NCI-H1694 (cell line): ENCODE data around the gene COPA.
"Not testable (repeated sequence)": the region's sequence is repeated elsewhere in the genome, so short reads cannot be mapped to it uniquely, and the experiment has no call there.

Source experiments
- DNase-seq: peaks from one replicate; lab custom pipeline; 2025; lab: John Stamatoyannopoulos, UW

COPA gene

DNA sequence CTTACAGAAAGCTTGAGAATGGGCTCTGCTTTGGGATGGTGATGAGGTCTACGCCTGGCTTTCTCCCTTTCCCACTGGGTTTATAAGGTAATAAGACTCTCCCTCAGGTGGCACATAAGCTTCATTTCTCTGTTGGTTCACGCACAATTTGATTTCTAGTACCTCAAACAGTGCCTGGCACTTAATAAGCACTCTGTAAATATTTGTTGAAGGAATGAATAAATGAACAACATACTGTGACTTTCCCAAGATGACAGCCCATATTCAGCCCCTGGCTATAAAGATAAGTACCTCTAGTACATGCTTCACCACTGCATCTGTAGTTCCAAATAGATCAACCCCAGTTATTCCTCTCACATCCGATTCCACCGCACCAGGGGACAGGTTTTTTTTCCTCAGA is 17.8 kb downstream of the COPA start:
- no peak for DNase-seq

DNA sequence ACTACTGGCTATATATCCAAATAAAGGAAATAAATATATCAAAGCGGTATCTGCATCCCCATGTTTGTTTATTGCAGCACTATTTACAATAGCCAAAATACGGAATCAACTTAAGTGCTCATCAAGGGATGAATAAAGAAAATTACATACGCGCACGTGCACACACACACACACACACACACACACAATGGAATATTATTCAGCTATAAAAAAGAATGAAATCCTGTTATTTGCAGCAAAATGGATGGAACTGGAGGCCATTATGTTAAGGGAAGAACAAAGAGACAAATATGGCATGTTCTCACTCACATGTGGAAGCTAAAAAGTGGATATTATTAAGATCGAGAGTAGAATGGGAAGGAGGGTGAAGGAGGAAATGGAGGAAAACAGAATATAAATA is 20.2 kb downstream of the COPA start:
- DNase-seq: no peak

DNA sequence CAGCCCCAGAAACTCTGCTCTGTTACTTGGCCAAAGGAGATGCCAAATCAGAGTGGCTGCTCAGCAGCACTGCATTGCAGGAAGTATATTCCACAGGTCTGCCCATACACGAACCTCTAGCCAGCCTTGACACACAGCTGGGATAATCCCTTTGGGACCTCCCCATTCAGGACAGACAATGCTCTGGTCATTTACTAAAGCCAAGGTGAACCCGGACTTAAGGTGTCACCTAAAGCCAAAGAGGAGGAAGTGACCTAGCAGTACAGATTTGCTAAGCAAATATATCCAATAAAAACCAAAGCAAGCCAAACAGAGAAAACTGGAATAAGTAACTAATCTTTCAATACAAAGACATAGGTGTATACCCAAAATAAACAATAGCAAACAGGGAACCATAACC is 27.7 kb downstream of the COPA start:
- DNase-seq: no peak

DNA sequence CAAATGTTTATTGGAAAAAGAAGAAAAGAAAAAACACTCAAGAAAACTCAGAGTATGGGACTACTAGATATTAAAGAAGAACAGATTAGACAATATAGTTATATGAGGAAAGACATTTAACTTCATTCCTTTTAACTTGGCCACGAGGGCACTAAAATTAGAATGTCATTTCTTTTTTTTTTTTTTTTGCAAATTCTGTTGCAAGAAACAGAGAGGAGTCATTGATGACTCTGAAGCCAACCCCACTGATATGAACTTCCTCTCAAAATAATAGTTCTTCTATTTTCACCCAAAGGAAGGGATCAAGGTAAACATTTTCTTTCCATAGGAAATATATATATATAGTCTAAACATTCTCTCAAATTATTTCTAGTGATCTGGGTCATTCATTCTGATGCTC is 33.5 kb downstream of the COPA start:
- DNase-seq: no peak

DNA sequence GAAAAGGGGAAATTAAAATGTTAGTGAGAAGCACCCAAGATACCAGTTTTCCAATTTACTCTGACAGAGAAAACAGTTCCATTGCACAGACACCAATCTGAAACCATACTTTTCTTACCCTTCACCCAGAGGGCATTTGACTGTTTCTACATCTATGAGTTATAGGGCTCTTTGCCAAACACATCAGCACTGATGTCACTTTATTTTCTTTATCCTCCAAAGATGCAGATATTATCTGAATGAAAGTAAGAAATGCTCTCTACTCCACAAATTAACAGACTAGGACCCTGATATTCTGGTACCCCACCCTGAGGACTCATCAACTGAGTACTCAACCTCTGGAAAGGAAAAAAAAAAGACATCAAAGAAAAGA is 33.9 kb downstream of the COPA start:
- no peak for DNase-seq

DNA sequence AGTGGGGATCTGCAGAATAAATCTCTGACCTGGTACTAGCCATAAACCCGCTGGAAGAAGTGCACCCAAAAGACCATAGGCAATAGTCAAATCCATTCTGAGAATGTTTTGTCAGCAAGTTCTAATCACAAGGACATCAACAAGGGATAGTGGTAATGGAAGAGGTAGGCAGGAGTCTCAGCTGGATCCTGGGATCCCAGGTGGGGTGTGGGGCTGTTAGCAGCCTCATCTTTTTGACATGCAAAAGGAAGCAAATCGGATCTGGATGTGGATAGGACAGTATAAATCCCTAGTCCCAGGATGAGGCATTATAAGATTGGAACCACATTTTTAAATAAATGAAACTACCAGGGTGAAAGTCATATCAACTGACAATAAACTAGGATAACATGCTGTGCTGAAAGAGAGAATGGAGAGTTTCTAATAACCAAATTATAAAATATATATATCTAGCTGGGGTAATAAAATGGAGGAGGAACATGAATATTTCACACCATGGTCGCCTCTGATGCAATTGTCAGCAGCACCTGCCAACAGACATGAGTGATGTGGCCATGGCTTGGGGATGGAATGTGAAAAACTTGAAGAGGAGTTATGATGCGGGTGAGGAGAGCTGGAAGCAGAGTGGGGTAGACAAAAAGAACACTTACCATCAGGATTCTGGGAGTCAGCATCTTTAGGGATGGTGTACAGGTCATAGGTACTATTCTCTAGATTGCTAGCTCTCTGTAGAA is 34.4 kb downstream of the COPA start:
- no peak for DNase-seq

DNA sequence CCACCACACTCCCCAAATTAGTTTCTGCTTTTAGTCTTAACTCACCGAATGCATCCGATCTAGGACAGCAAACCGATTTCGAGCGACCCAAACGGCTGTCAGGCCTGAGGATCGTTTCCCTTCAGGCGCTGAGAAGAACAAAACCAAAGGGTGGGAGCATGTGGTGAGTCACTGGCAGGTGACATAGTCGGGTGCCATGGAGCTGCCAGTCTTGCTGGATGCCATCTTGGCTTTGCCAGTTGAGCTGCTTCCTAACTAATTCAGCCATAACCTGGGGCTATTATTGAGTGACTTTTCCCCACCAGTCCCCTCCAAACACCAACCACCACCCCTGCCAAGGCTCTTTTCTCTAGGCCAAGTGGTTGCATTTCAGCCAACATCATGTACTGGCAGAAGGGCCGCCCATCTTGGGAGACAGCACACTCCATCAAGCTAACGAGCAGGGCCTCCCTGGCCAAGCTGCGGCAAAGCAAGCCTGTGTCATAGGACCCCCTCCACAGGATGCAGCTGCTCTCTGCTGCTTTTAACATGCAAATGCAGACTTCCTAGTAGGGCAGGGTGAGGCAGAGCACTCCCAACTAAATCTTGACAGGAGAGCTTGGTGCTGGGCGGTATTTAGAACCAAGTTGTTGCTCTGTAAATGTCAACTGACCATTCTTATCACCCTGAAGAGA is 35.8 kb downstream of the COPA start:
- no peak for DNase-seq

DNA sequence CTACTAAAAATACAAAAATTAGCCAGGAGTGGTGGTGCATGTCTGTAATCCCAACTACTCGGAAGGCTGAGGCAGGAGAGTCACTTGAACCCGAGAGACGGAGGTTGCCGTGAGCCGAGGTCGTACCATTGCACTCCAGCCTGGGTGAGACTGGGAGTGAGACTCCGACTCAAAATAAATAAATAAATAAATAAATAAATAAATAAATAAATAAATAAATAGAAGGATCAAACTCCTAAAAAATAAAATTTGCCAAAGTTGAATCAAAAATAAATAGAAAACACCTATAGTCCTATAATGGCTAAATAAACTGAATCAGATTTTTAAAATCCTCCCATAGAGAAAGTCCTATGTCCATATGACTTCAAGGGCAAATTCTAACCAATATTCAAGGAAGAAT is 42.9 kb downstream of the COPA start:
- DNase-seq: no peak

DNA sequence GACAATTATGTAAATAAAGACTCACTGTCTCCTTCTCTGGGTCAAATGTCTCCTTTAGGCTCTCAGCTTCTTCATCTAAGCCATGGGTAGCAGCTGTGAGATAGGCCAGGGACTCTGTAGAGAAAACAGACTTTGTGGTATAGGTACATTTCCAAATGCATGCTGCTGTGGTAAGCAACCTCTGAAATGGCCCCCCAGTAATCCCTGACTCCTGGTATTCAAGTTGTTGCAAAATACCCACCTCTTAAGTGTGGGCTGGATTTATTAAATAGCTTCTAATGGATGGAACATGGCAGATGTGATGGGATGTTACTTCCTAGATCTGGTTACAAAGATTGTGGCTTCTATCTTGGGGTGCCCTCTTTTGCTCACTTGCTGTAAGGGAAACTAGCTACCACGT is 47.0 kb downstream of the COPA start:
- no peak for DNase-seq

DNA sequence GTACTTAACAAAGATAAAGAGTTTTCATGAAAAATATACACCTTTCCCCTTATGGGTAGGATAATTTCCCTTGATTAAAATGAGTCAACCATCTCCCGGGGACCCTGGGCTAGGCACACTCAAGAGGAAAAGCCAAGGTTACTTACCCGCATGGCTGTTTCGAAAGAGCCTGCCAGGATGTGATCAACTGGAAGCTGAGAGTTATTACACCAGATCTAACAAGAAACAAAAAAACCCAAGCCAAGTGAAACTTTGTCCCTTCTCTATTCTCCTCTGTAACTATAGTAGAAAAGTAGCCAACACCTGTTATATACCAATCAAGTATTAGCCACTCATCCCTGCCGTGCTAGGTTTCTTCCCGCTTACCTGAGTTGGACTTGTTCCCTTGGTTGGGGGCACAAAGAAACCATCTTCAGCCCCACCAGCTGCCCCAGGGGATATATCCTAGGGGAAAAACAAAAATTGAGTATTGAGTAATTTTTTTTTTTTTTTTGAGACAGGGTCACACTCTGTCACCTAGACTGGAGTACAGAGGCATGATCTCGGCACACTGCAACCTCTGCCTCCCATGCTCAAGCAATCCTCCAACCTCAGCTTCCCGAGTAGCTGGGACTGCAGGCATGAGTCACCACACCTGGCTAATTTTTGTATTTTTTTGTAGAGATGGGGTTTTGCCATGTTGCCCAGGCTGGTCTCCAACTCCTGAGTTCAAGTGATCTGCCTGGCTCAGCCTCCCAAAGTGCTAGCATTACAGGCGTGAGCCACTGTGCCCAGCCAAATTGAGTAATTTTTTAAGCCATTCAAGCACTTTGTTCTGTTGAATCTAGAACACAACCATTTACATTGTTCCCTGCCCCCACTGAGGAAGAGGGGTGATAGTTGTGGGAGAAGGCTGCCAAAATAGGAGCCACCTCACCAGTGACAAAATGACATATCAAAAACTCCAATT is 49.8 kb downstream of the COPA start:
- DNase-seq: no peak

DNA sequence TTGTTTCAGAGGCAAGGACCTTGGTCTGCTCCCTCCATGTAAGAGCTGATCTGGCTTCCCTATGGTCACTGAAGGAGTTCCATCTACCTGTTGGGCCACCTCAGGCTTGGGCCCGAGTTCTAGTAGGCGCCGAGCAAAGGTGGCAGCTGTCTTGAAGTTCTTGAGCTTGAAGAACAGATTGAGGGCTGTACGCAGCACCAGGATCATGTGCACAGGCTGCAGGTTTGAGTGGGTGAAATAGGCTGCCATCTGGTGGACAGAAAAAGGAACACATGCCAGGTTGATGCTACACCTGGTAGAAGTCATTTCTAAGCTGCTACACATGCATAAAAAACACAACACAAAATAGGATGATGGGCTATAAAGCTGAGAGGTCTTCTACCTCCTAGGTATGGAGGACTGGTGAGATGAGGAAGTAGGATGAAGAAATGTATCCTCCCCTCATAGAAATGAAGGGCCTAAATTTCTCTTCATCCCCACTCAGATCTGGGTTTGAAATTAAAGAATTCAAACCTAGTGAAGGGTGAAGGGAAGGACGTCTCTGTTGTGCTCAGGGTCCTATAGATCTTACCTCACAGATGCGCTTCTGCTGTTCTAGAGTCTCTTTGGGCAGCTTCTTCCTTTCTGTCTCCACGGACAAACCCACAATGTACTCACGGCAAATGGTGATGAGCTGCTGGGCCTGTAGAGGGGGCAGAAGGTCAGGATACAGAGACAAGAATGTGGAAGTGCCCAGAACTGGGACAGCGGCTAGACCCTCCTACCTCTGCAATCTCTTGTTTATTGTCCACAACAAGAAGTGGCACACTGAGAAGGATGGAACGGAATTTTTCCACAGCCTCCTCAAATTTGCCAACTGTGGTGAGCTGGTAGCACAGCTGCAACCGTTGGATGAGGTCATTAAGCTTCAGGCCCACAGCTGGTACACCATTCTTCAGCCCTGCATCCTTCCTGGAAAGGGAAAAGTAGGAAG is 51.5 kb downstream of the COPA start:
- DNase-seq: peak; percentile 65

DNA sequence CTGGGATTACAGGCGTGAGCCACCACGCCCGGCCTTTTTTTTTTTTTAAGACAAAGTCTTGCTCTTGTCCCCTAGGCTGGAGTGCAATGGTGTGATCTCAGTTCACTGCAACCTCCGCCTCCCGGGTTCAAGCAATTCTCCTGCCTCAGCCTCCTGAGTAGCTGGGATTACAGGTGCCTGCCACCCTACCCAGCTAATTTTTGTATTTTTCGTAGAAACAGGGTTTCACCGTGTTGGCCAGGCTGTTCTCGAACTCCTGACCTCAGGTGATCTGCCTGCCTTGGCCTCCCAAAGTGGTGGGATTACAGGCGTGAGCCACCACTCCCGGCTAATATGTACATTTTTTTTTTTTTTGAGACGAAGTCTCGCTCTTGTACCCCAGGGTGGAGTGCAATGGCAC is 55.3 kb downstream of the COPA start:
- not testable (repeated sequence) for DNase-seq

DNA sequence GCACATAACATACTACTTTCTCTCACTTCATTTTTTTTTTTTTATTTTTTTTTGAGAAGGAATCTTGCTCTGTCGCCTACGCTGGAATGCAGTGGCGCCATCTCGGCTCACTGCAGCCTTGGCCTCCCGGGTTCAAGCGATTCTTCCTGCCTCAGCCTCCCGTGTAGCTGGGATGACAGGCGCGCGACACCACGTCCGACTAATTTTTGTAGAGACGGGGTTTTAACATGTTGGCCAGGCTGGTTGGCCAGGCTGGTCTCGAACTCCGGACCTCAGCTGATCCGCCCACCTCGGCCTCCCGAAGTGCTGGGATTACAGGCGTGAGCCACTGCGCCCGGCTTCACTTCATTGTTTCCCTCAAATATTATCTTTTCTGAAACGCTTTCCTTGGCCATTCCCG is 57.5 kb downstream of the COPA start:
- no peak for DNase-seq

DNA sequence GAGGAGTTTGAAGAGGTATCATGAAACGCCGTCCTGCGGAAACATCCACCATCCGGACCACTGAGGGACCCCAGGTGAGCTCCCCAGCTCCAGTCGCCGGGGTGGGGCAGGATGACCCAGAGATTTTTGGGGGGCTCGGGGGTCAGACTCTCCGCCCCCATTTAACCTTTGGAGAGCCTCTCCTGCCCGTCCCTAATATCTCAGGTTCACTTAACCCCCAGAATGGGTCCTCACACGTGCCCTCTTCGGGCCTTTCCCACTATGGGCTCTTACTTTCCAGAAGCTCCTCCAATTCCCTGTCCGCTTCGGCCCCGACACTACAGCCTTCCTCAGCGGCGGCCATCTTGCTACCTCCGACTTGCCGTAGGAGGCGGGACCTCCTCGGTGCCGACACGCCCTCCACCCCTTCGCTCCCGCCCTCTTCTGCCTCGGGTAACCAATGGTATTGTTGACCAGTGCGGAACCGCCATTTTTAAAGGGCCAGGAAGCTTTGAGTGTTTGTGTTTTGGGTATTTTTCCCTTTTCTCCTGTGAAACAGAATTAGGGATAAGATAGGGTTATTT is 58.2 kb downstream of the COPA start, which contains the start of gene PEX19:
Gene PEX19, minus strand, starts transcription at position 352 of the 563 bp plus-strand sequence. Its CDS starts 9 bp downstream, at position 343.
- DNase-seq: peak; percentile 86

DNA sequence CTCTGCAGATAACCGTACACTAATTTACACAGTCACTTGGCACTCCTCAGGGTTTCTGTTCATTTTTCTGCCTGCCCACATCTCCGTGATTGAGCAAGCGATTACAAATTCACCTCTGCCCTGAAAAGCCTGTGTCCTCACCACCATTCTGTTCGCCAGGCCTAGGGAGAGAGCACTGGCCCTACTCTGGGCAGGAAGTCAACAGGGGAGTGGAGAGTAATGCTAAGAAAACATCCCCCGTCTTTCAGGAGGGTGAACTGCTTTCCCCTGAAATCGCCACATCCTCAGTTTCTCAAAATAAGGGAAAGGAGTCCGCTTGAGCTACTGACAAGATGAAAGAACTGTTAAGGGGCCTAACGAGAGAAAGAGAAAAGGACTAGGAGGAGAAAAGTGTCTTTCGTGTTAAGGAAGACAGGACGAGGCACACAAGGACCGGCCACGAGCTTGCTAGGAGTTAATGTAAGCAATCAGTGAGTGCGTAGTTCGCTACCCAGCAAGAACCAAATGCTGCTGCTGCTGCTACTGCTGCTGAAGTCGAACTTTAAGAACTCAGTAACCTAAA is 58.7 kb downstream of the COPA start:
- DNase-seq: no peak

DNA sequence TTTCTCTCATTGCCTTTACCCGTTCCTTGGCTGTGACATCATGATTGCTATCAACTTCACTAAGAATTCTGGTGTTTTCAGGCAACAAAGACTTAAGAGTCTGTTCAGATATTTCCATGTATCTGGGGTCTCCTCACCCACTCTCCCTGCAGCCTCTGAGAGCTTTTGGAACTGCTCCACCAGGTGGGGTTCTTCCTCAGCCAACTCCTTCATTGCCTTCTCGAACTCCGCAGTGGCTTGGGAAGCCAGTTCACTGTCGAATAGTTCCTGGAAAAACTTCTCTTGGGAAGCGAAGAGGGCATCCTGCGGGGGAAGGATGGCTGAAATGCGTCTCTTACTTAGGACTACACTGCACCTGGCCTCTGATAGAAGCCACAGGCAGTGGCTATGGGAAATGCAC is 60.2 kb downstream of the COPA start:
- no peak for DNase-seq

DNA sequence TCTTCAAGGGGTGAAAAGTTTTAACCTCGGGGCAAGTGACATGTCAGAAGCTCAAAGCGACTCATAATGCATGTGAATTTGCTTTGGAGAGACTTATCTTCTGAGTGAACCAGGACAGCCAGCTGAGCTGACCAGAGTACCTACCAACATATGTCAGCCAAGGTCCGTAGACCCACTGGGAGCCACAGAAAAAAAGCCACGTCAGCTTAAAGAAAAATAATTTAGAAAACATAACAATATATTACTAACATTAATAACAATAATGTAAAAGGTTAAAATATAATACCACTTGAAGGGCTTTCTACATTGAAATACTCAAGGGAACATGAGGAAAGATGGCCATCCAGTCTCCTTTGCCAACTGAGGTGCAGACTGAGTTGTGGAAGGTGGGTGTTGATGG is 65.1 kb downstream of the COPA start:
- DNase-seq: no peak

DNA sequence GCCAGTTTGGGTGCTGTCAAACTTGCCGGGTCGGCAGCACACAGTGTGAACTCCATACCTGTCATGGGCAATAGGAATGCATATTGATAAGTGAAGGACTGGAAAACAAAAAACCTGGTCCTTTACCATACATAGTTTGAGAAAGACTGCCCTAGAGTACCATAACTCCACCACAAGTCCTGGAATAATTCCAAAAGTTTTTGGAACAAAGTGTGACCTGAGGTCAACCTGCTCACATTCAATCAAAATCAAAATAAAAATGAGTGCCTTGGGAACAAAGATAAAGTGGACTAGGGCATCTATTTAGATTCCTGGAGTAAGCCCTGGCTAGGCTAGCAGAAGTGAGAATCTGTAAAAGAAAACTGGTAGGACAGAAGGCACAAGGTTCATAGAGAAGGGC is 65.7 kb downstream of the COPA start:
- no peak for DNase-seq

DNA sequence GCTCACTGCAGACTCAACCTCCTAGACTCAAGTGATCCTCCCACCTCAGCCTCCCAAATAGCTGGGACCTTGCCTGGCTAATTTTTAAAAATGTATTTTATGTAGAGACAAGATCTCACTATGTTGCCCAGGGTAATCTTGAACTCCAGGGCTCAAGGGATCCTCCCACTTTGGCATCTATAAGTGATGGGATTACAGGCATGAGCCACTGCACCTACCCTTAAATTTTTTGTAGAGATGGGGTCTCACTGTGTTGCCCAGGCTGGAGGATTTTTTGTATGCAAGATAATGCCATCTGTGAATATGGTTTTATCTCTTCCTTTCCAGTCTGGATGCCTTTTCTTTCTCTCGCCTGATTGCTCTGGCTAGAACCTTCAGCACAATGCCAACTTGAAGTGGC is 72.0 kb downstream of the COPA start:
- DNase-seq: no peak

DNA sequence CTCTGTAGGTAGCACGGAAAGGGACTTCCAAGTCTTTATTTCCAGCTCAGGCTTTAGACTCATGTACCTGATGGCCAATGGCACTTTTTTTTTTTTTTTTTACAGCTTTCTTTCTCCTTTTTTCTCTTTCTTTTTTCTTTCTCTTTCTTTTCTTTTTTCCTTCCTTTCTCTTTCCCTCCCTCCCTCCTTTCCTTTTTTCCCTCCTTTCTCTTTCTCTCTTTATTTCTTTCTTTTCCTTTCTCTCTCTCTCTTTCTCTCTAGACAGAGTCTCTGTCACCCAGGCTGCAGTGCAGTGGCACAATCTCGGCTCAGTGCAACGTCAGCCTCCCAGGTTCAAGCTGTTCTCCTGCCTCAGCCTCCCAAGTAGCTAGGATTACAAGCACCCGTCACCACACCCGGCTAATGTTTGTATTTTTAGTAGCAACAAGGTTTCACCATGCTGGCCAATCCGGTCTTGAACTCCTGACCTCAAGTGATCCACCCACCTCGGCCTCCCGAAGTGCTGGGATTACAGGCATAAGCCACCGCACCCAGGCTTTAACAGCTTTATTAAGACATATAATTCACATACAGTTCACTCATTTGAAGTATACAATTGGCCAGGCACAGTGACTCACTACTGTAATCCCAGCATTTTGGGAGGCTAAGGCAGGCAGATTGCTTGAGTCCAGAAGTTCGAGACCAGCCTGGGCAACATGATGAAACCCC is 75.6 kb downstream of the COPA start:
- DNase-seq: no peak
